Activated CD8-positive, alpha-beta memory T cell treated with anti-CD3 and anti-CD28 coated beads for 36 hours (primary cell): ENCODE results near the gene SMIM32. TPM values are rescaled to one million over a fixed set of nuclear protein-coding genes. Genes with fewer than 3 reads are reported as not detected.

ENCODE experiments used
- CTCF ChIA-PET: fragments of 350-600 bp; sonication (Branson Sonifier 250); formaldehyde crosslinking; loops from one replicate; lab custom pipeline; 2021; ENCODE audit warnings: antibody characterized with exemption; lab: Charles Lee
- POLR2A ChIA-PET: fragments of 350-600 bp; sonication (Branson Sonifier 250); formaldehyde crosslinking; loops from one replicate; lab custom pipeline; 2021; ENCODE audit warnings: antibody characterized with exemption; lab: Charles Lee
- total RNA-seq, 2 experiments: library from RNA; stranded (reverse); gene quantifications; one replicate each; pipeline ENCODE4 v1.2.3, GENCODE V29; 2021

SMIM32 gene
- total RNA-seq, 2 experiments from 2014 or later = not detected

DNA sequence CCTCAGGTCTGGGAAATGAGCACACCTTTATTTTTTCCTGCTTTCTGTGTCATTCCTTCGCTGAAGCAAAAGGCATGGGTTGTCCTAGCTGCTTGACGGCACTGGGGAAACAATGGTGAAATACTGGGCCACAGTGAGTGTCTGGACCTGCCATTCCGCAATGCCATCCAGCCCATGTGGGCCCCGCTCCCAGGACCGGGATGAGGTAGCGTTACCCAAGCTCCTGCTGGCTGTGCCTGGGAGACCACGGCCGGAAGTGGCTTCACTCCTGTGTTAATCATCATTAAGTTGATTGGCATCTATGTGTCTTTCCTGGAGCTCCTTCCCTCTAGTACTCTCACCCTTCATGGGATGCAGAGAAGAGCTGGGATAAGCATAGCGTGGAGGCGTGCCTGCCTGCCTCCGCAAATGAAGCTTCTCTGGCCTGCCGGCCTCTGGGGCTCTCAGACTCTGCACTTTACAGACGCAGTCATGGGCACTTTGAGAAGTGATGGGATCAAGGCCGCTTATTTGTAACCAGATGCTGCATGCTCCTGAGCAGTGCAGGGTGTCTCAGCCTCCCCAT lies 16.5 kb upstream of the SMIM32 start:
- CTCF ChIA-PET = interaction anchor here (1.4 kb wide), 1 partner anchor 321 kb away, joined by 4 read pairs; no protein-coding TSS in a partner anchor
- POLR2A ChIA-PET = no interaction called here

DNA sequence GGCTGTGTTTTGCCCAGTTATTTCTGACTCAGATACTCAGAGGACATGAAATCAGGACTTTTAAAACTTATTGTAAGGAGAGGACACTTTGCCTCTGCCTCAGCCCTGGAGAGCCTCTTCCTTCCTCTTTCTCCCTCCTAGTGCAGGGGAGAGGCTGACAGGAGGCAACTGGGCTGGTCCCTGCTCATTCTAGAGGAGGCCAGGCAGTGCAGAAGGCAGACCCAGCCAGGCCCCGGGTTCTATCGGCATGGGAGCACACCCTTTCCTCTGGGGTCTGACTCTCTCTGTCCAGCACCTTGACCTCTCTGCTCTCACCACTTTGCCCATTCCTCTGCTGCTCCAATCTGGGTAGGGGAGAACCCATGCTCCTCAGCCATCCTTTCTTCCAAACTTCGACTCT lies 16.0 kb upstream of the SMIM32 start:
- CTCF ChIA-PET = no interaction called here

DNA sequence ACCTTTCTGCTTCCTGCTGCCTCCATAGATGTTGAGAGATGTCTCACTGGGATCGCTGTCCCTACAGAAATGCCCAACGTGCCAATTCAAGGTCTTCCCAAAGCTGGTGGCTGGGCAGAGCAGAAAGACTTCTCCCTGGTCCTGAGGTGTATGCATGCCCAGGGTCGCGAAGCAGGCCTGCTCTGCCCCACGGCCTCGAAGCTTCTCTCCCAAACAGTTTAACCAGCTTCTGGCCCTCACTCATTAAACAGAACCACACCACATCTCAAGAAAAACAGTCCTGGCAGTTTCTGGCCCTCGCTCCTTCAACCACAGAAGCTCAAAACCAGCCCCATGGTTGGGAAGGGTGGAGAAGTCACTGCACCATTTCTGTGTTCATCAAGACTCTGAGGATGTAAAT lies 14.7 kb upstream of the SMIM32 start:
- ChIA-PET POLR2A (no interaction called here), CTCF (no interaction called here)

More for the DNA sequence above, 16.0 kb upstream of the SMIM32 start:
- POLR2A ChIA-PET = no interaction called here

DNA sequence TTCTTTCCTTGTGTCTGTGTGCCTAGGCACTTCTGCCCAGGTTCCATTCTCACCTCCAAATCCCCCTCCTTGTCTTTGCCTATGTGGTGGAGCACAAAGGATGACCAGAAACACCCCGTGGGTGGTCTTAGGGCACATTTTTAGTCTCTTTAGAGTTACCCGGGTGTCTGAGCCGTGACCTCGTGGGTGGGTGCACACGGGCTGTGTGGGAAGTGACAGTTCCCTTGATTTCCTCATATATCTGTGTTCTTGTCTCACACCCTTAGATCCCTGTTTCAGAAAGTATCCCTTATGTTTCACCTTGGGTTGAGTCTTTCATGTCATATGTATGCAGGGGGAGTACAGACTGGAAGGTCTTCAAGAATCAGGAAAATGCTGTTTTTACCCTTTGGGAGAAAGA lies 13.4 kb upstream of the SMIM32 start:
- CTCF ChIA-PET = no interaction called here
- POLR2A ChIA-PET = no interaction called here

DNA sequence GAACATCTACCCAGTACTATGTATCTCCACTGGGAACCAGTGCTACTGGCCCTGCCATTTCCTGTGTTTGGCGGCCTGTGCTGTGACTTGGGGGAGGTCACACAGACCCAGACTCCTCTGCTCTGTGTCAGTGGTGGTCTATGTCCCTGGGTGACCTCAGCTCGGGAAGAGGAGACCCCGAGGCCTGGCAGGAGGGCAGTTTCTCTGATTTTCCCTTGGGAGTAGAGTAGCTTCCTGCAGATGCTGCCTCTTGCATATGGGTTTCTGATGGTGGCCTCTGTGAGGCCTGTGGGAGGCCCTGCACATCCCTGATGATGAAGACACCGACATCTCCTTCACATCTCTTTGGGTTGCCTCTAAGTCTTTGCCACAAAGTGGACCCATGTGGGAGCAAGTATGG lies 13.0 kb upstream of the SMIM32 start:
- CTCF ChIA-PET = no interaction called here
- POLR2A ChIA-PET = no interaction called here

DNA sequence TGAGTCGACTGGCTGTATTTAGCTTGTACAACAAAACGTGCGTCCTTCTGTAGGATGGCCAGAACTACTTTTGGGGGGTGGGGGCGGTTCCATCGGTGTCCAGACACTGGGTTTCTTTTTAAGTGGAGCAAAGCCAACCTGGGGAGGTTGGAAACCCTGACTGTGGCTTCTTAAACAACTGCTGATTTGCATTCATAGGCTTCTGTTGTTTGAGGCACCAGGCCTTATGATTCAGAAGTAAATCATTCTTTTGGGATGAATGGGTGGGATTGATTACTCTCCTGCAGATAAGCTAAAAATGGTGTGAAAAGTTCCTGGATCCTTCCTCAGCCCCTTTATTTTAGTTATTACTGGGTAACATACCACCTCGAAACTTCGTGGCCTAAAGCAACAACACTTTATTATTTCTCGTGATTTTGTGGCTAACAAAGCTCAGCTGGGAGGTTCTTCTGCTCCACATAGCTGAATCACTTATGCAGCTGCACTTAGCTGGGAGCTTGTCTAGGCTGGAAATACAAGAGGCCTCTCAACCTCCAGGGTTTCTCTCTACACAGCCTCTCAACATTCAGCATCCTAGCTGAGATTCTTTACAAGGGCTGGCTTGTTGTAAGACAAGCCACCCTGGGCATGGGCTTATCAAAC lies 12.2 kb upstream of the SMIM32 start:
- POLR2A ChIA-PET = no interaction called here
- CTCF ChIA-PET = no interaction called here

DNA sequence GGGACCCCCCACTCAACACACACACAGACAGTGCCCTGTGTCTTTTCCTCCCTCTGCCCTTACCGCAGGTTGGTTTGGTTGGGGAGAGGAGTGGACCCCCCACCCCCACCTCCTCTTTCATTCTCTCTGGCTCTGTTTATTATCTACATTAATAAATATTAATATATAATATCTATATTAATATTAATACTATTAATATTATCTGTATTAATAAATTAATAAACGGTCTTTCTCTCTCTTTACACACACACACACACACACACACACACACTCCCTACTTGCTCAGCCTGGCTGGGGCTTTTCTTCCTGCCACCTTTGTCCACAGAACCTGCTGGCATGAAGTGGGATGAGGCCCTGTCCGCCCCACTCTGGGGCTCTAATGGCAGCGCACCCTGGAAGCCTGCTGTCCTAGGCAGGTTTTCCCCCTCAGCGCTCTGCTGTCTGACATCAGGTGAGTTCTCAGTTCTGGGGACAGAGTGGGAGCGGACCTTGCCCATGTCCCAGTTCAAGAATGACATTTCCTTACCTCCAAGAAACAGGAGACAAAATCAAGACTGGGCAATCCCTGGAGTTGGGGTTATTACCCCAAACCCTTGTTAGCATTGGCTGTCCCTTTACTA lies 10.5 kb upstream of the SMIM32 start:
- POLR2A ChIA-PET = no interaction called here
- CTCF ChIA-PET = no interaction called here

DNA sequence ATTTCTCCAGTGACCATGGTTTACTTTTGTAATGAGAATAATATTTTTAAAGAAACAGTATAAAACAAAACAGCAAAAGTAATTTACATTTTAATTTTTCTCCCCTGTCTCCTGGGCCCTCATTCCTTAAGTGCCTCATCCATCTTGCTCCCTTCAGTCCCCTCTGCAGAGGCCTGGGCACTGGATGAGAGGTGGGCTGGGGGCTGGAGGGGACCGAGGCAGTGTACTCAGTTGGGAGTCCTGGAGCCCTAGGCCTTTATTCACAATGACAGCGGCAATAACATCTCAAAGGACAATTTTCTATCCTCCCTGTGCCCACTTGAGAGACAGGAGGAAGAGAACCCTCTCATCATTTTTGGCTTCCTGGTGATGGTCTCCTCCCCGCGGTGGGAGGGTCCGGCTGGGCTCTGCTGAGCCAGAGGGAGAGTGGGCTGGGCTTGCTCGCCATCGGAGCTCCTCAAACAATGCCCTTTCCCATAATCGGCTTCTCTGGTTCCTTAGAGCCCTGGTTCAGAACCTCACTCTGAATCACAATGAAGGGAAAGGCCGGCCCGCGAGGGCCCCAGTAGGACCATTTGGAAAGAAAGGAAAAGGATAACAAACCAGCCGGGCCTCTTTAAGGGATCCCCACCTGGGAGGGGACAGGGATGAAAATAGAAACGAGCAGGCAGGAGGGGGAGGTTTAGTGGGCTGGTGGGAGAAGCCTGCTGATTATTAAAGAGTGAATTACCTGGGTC lies 9.7 kb upstream of the SMIM32 start:
- ChIA-PET POLR2A (no interaction called here), CTCF (no interaction called here)

DNA sequence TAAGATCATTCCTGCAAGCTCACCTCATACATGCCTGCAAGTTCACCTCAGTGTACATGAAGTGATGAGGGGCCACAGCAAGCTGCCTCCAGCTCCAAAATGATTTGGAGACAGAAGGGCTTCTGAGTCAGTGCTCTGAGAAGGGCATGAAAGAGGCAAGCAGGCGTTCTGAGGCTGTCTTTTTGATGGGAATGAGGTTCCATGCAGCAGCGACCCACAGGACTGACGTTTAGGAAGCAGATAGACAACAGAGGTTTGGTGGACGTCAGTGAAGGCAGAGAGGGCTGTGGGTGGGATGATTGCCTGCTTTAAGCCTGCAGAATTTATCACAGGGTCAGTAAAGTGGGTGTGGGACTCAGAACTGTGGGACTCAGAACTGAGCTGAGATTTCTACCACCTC lies 8.9 kb upstream of the SMIM32 start:
- CTCF ChIA-PET = no interaction called here
- POLR2A ChIA-PET = no interaction called here

DNA sequence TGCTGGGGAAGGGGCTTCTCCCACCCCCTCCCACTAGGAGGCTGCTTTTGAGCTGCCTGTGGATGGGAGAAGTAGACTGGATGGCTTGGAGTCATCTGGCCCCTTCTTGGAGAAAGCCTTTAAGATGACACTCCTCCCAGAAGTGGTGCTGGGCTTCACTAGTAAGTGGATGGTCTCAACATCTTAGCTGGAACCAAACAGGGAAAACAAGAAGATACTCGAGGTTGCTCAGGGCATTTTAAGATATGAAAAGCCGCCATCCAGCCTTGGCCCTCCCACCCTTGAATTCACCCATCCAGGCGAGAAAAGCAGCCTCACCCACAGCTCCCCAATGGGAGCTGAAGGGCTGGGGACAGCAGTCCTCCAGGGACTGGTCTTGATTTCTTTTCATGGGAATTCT lies 7.8 kb upstream of the SMIM32 start:
- POLR2A ChIA-PET = no interaction called here
- CTCF ChIA-PET = no interaction called here

DNA sequence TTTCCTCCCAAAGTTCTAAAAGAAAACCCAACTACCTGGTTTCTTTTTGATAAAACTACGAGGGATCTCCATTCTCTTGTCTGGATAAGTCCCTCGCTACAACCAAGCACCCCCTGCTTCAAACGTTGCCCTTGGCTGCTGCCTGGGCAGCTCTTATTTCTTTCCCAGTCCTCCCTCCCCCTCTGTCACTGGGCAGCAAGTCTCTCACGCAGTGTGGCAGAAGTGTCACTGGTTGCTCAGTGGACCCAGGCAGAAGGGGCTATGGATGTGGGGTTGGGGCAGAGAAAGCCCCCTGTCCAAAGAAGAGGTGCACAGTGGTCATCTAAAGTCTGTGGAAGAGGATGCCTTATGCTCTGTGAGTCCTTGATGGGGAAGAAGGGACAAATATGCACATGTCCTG lies 7.2 kb upstream of the SMIM32 start:
- CTCF ChIA-PET = no interaction called here
- POLR2A ChIA-PET = no interaction called here

DNA sequence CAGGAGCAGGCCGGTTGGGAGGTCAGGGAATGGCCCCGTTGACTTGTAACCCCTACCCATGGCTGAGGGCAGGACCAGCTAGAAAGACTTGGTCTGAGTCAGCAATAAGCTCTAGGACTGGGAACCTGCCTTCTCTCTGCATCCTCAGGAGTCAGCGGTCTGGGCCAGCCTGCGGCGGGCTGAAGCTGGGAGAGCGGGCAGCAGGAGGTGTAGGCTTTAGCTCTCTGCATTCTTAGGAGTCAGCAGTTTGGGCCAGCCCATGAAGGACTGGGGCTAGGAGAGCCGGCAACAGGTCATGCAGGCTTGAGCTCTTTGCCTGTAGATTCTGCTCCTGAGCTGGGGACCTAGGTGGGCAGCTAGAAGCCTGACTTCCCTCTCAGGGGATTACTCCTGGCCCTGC lies 6.4 kb upstream of the SMIM32 start:
- ChIA-PET CTCF (no interaction called here), POLR2A (no interaction called here)

DNA sequence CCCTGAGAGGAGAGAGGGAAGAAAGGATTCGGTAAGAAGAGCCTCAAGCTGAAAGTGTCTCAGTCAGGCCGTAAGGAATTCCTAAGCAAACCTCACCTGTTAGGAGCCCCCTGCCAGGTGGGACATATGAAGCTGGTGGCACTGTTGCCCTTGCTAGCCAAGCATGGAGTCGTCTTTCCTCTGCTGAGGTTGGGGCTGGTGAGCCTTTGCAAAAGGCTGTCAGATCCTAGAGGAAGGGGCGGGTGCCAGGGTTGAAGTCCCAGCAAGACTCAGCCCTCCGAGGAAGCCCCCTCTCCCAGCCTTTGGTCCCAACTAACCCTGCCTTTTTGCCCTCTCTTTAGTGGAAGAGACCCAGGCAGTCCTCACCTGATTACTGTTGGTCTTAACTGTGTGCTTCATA lies 5.5 kb upstream of the SMIM32 start:
- ChIA-PET POLR2A (no interaction called here), CTCF (no interaction called here)

DNA sequence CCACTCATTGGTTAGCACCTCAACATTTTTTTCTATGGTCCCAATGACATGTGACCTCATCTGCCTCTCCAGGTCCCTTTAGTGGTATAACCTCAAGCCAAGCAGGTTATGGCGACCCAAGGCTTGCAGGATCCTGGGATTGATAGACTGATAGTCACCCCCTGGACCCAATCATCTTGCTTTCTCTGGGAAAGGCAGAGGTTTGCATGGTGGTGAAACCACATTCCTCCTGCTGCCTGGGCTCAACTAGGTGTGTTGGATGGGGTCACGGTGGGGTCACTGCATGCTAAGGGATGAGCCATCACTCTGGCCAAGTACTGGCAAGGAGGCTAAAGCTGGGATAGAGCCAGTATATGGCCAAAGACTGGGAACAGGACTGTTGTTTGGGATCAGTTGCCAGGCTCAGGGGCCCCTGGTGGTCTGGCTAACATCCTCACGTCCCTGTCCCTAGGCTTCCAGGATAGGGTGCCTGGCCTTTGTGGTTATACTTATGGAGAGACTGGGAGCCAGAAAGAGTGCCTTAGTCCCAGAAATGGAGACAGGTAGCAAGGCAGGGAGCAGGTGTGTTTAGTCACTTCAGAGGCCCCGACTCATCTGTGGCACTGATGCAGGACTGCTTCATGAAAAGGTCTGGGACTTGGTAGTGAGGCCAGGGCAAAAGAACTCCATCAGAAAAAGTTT lies 4.6 kb upstream of the SMIM32 start:
- ChIA-PET CTCF (no interaction called here), POLR2A (no interaction called here)

DNA sequence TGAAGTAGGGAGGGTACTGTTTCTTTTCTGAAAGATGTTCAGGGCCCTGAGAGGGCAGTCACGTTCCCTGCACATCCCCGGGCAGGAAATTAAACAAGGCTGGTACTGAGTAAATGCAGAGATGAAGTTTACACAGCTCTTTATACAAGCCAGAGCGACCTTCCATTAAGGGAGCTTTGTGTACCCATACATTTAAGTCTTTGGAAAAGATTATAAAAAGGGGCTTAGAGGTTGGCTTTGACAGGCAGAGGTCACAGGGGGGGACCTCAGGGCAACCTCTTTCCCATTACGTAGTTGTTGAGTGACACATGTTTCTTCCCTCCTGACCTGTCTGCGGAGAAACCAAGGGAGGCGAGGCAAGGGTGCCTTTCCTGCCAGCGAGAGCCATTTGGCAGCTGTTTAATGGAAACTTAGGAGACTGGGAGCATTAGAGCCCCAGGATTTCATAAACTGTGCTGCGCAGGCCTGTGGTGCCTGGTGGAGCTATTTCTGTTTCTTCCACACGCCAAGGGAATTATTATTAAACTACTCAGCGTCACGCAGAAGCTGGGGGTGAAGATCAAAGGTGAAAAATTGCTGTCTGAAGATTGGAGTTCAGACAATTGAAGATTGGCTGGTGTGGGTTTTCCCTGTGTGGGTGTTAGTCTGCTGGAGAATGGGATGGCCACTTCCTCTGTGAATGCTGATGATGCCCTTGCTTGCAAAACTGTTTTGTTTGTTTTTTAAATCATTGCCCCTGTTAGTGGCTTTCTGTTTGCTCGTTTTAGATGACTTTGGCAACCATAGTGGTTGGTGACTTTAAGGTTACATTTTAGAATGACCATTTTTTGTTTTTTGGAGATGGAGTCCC lies 3.2 kb upstream of the SMIM32 start:
- ChIA-PET CTCF (no interaction called here), POLR2A (no interaction called here)

DNA sequence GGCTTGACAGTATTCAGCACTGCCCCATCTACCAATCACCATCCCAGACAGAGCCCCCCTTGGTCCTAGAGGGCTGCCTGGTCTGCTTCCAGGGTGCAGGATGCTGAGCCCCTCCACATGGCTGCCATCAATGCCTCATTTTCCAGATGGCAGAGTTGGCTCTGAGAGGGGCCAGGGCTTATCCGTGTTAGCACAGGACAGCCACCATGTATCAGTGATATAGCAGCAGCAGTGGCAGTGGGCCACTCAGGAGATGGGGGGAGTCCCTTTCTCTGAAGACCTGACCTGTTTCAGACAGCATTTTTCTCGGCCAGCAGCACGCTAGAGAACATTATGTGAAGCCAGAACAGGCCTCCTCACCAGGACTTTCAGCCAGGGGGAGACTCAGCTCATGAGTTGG lies 1.6 kb upstream of the SMIM32 start:
- CTCF ChIA-PET = interaction anchor here (0.6 kb wide), 1 partner anchor 10 kb away, joined by 3 read pairs; no protein-coding TSS in a partner anchor
- POLR2A ChIA-PET = no interaction called here

DNA sequence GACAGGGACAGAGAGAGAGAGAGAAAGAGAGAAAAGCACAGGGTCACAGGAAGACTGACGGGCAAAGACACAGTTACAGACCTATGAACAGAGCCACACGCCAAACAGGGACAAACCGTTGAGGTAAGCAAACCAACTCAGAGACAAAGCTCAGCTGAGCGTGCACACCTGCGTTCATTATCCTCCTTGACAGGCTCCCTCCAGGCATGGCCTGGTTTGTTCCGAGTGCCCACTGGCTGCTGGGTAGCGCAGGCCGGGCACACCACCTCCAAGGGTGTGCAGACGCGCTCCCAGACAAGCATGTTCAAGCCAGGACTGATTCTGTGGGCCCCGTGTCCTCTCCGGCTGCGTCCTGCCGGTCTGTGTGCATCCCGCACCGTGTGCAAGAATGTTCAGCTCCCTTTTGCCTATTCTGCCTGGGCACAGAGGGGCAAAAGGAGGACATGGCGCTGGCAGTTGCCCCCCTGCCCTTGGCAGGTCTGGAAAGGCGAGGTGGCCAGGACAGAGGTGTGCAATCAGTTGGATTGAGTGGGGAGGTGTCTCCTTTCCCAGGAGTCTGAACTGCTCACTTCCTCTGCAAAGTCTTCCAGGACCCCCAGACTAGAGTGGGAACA lies 467 bp upstream of the SMIM32 start:
- POLR2A ChIA-PET = no interaction called here
- CTCF ChIA-PET = no interaction called here

DNA sequence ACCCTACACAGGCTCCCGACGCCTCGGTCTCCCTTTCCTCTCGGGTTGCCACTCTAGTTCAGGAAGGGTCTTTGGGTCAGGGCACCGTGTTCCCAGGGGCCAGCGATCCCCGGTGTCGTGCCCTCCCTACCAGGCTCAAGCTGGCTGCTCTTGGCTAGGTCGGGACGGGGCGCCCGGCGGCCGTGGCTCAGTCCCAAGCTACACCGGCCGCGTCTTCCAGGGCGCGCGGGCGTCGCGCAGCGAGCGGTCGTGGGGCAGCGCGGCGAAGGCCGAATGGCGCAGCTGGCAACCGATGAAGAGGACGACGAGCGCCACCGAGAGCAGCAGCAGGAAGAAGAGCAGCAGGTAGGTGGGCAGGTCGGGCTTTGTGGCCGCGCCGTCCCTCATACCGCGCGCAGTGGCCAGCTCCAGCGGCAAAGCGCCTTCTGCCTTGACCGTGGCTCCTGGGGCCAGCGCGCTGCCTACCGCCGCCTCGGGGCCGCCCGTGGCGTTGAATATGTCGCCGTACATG lies 892 bp downstream of the SMIM32 start:
- POLR2A ChIA-PET = no interaction called here
- CTCF ChIA-PET = no interaction called here
